Measurements from ENCODE around the gene CENPM.

- TF ChIP-seq CTCF (conservative IDR thresholded peaks at IDR 0.05 in 1 of 2, IDR thresholded peaks at IDR 0.05 in 1 of 2; ENCODE audit: extremely low read depth in 1 of 2, insufficient read depth in 1 of 2, low read depth in 1 of 2, low read length in 2 of 2) (no peak), EZH2 (IDR thresholded peaks at IDR 0.05; ENCODE audit: borderline replicate concordance, low read length) (no peak)
Observed at GRCh38 chr22:41891407-41891806, 55.5 kb downstream of the CENPM start.
